MM.1S (cell line): Measurements from ENCODE around the gene HOXD8.

Experiments used
- DNase-seq: peaks from one replicate; pipeline ENCODE4 v3.0.0-alpha.2; 2015
- H2AFZ ChIP-seq: fragments of 300-600 bp; sonication (generic); 2 replicates; pipeline ENCODE4 v1.6.0; 2016; ENCODE audit warnings: antibody characterized with exemption, low read length
- H3F3A ChIP-seq: fragments of 300-600 bp; sonication (generic); 2 replicates; pipeline ENCODE4 v1.6.1; 2016; ENCODE audit warnings: mild to moderate bottlenecking, antibody characterized with exemption, low read length, moderate library complexity, mixed read lengths; ENCODE audit not compliant: insufficient read depth
- H3K27ac ChIP-seq: fragments of 300-600 bp; sonication (generic); 2 replicates; pipeline ENCODE4 v1.5.1; 2016; ENCODE audit warnings: mild to moderate bottlenecking, low read length
- H3K27me3 ChIP-seq: fragments of 300-600 bp; sonication (generic); replicated peaks from 2 replicates; pipeline ENCODE4 v1.6.0; 2016; ENCODE audit warnings: low read length; ENCODE audit not compliant: insufficient read depth
- H3K36me3 ChIP-seq: fragments of 300-600 bp; sonication (generic); replicated peaks from 2 replicates; pipeline ENCODE4 v1.6.1; 2016; ENCODE audit warnings: mild to moderate bottlenecking, low read length, mixed read lengths; ENCODE audit not compliant: insufficient read depth
- H3K4me1 ChIP-seq: fragments of 300-600 bp; sonication (generic); 2 replicates; pipeline ENCODE4 v1.6.1; 2016; ENCODE audit warnings: low read length, mixed read lengths
- H3K4me2 ChIP-seq: fragments of 300-600 bp; sonication (generic); 2 replicates; pipeline ENCODE4 v1.6.0; 2016; ENCODE audit warnings: low read depth, low read length
- H3K4me3 ChIP-seq: fragments of 300-600 bp; sonication (generic); 2 replicates; pipeline ENCODE4 v1.5.1; 2016; ENCODE audit warnings: low read length, mixed read lengths
- H3K79me2 ChIP-seq: fragments of 300-600 bp; sonication (generic); 2 replicates; pipeline ENCODE4 v1.6.1; 2016; ENCODE audit warnings: mixed run types, low read length, mixed read lengths
- H3K9ac ChIP-seq: fragments of 300-600 bp; sonication (generic); 2 replicates; pipeline ENCODE4 v1.6.1; 2016; ENCODE audit warnings: low read length, mixed read lengths
- H3K9me2 ChIP-seq: fragments of 300-600 bp; sonication (generic); replicated peaks from 2 replicates; pipeline ENCODE4 v1.6.1; 2016; ENCODE audit warnings: mild to moderate bottlenecking, low read length, mixed read lengths; ENCODE audit not compliant: insufficient read depth
- H3K9me3 ChIP-seq: fragments of 300-600 bp; sonication (generic); replicated peaks from 2 replicates; pipeline ENCODE4 v1.6.1; 2016; ENCODE audit warnings: mild to moderate bottlenecking, low read length, mixed read lengths; ENCODE audit not compliant: insufficient read depth
- H4K20me1 ChIP-seq: fragments of 300-600 bp; sonication (generic); 2 replicates; pipeline ENCODE4 v1.6.1; 2016; ENCODE audit warnings: mild to moderate bottlenecking, low read length, moderate library complexity, mixed read lengths; ENCODE audit not compliant: insufficient read depth
- CTCF ChIP-seq: fragments of 300-600 bp; sonication (generic); IDR thresholded peaks from 2 replicates; pipeline ENCODE4 v1.5.1; 2016; ENCODE audit warnings: antibody characterized with exemption, low read length, mixed read lengths
- EZH2 ChIP-seq: fragments of 300-600 bp; sonication (generic); optimal IDR thresholded peaks from 2 replicates; pipeline ENCODE3; 2017; ENCODE audit warnings: low read depth, mild to moderate bottlenecking, antibody characterized with exemption, low read length, mixed read lengths
- EZH2phosphoT487 ChIP-seq: fragments of 300-600 bp; sonication (generic); IDR thresholded peaks from 2 replicates; pipeline ENCODE4 v1.6.1; 2018; ENCODE audit warnings: antibody characterized with exemption, low read length

The HOXD8 gene

DNA sequence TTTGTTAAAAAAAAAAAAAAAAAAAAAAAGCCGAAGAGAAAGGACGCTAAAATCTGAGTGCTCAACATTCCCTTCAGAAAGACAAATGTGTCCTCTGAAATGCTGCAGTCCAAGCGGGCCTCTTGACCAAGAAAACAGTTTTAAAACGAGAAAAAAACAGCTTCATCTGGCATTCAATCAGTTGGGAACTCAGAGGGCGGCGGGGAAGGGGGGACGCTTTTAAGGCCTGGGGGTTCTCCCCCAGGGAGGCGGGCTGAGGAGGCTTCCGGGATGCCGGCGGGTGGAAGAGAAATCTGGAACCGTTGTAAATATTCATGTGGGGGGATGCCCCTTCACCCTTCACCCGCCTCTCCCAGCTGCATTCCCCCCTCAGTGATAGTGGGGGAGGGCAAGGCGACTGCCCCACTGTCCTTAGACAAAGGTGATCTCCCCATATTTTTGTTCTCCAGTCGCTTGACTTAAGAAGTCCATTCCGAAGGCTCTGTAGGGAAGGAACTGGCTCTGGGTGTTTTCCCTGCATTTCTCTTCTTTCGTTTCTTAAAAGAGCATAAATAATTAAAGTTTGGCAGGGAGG, 25.7 kb upstream of the HOXD8 start:
- no peak overlapping the region for H3K4me3 ChIP-seq
- no peak overlapping the region for H2AFZ ChIP-seq
- H3K9me3 ChIP-seq, result no peaks in the 10 kb centered on the region
- H3K9ac ChIP-seq, result no peak overlapping the region
- H3F3A ChIP-seq, result no peaks in the 10 kb centered on the region
- H3K4me1 ChIP-seq, result no peaks in the 10 kb centered on the region
- H3K27me3 ChIP-seq, result peaks cover 14% of the 10 kb centered on the region
- TF ChIP-seq EZH2 (no peak), EZH2phosphoT487 (no peak), CTCF (no peak)
- no peak overlapping the region for H3K4me2 ChIP-seq
- no peak overlapping the region for H3K27ac ChIP-seq
- no peaks in the 10 kb centered on the region for H3K9me2 ChIP-seq
- no peaks in the 10 kb centered on the region for H3K36me3 ChIP-seq
- DNase-seq, result no peak
- no peaks in the 10 kb centered on the region for H4K20me1 ChIP-seq
- H3K79me2 ChIP-seq, result no peaks in the 10 kb centered on the region

- Histone ChIP-seq H3F3A (no peaks in the 10 kb centered on the region), H3K9me3 (no peaks in the 10 kb centered on the region), H3K4me1 (no peaks in the 10 kb centered on the region), H3K9ac (no peak overlapping the region), H3K36me3 (no peaks in the 10 kb centered on the region), H3K9me2 (no peaks in the 10 kb centered on the region), H4K20me1 (no peaks in the 10 kb centered on the region), H3K27ac (no peak overlapping the region), H3K4me3 (no peak overlapping the region), H3K27me3 (peaks cover 19% of the 10 kb centered on the region), H3K79me2 (no peaks in the 10 kb centered on the region), H3K4me2 (no peak overlapping the region), H2AFZ (no peak overlapping the region)
- DNase-seq, result no peak
- TF ChIP-seq EZH2 (no peak), EZH2phosphoT487 (no peak), CTCF (no peak)
Observed at GRCh38 chr2:176104316-176105077, 25.0 kb upstream of the HOXD8 start.

DNA sequence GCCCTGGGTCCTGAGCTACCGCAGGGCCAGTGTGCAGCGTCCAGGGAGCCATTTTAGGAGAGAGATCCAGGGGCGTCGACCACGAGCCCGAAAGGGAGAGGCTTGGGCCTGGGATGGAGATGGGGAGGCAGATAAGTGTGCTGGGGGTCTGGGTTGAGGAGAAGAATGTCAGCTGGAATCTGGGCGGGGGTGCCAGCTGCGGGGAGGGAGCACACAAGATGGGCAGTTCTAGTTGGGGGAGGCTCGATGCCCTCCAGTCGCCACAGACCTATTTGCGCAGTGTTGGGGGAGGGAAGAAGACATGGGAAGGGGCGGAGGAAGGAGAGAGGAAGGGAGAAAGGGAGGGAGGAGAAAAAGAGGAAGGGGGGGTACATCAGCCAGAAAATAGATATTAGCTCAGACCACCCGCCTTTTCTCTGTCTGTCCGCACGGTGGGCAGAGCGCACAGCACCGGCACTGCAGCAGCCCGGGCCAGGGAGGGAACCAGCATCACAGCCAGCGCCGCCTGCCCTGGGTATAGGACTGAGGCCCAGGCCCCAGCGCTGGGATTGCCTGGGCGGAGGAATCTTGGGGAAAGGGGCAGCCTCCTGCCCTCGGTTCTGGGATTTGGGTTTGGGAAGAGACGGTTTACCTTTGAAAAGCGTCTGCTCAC, 24.3 kb upstream of the HOXD8 start:
- Histone ChIP-seq H3K9me2 (no peaks in the 10 kb centered on the region), H3K36me3 (no peaks in the 10 kb centered on the region), H3F3A (no peaks in the 10 kb centered on the region), H3K4me2 (no peak overlapping the region), H3K79me2 (no peaks in the 10 kb centered on the region), H3K4me3 (no peak overlapping the region), H4K20me1 (no peaks in the 10 kb centered on the region), H3K27ac (no peak overlapping the region), H3K4me1 (no peaks in the 10 kb centered on the region), H3K9ac (no peak overlapping the region), H2AFZ (no peak overlapping the region), H3K27me3 (peaks cover 26% of the 10 kb centered on the region), H3K9me3 (no peaks in the 10 kb centered on the region)
- TF ChIP-seq EZH2, result no peak
- TF ChIP-seq CTCF, result no peak
- TF ChIP-seq EZH2phosphoT487, result no peak
- DNase-seq, result no peak
